Thyroid gland (tissue), 4 donors: ENCODE results near the gene APLF. TPM values are rescaled to one million over a fixed set of nuclear protein-coding genes. Genes with fewer than 3 reads are reported as not detected.
A peak's percentile ranks its signal among the peaks of the same experiment; 100 is the strongest.

Source experiments
- DNase-seq, 2 donors: peaks; one replicate each; pipeline ENCODE4 v3.0.0-alpha.2; 2019
- H3K27ac ChIP-seq, 3 donors: fragments of 200-600 bp; sonication (generic); 1 replicate in 2 of 3; 2 replicates in 1 of 3; pipeline ENCODE4 v1.5.1; 2016 to 2019; ENCODE audit warnings: mild to moderate bottlenecking in 1 of 3, moderate library complexity in 1 of 3
- H3K27me3 ChIP-seq: fragments of 200-600 bp; sonication (generic); one replicate; pipeline ENCODE4 v1.5.1; 2019
- H3K36me3 ChIP-seq, 2 donors: fragments of 200-600 bp; sonication (generic); one replicate each; pipeline ENCODE4 v1.5.1; 2016 to 2019
- H3K4me1 ChIP-seq, 2 donors: fragments of 200-600 bp; sonication (generic); one replicate each; pipeline ENCODE4 v1.5.1; 2017 to 2019
- H3K4me3 ChIP-seq, 3 donors: fragments of 200-600 bp; sonication (generic); replicated peaks in 1 of 3; 1 replicate in 2 of 3; 2 replicates in 1 of 3; pipeline ENCODE4 v1.5.1; 2016; ENCODE audit warnings: mild to moderate bottlenecking in 1 of 3
- H3K9me3 ChIP-seq: fragments of 200-600 bp; sonication (generic); one replicate; pipeline ENCODE4 v1.5.1; 2017
- CTCF ChIP-seq, 6 experiments: fragments of 200-600 bp in 3 of 6; fragments of 450-650 bp in 3 of 6; sonication (generic) in 3 of 6; IDR thresholded peaks; one replicate each; pipeline ENCODE4 v1.5.1; 2016 to 2019; ENCODE audit warnings: antibody characterized with exemption in 6 of 6, mild to moderate bottlenecking in 2 of 6, inconsistent platforms in 1 of 6, moderate library complexity in 1 of 6
- POLR2A ChIP-seq, 2 donors: fragments of 450-650 bp; IDR thresholded peaks; one replicate each; pipeline ENCODE4 v1.6.1; 2017; ENCODE audit warnings: antibody characterized with exemption in 2 of 2, mild to moderate bottlenecking in 2 of 2, moderate library complexity in 1 of 2
- WGBS, 2 donors: methylation state at CpG; one replicate each; pipeline ENCODE4 v1.1.5; 2017; 5-methylcytosine and 5-hydroxymethylcytosine counted together
- intact Hi-C: fragments of 100-400 bp; cut with DNase I; formaldehyde crosslinking; loops from one replicate; pipeline ENCODE4 v1.15.1; 2023
- total RNA-seq, 4 donors: library from RNA; depleted of rRNA; stranded (reverse); fragments of >200 nt; gene quantifications; one replicate each; pipeline ENCODE4 v1.2.3, GENCODE V29; 2016

The APLF gene
- total RNA-seq, 4 donors from 2014 or later: 8.7 to 12.9 (median 9.6) TPM

- H3K27ac ChIP-seq: no peak overlapping the region
- no peaks in the 10 kb centered on the region for H3K4me1 ChIP-seq
- TF ChIP-seq CTCF (IDR thresholded peaks at IDR 0.05): no peak
- TF ChIP-seq POLR2A (IDR thresholded peaks at IDR 0.05): no peak
- no peaks in the 10 kb centered on the region for H3K36me3 ChIP-seq
- no peak overlapping the region for H3K4me3 ChIP-seq
- no peaks in the 10 kb centered on the region for H3K27me3 ChIP-seq
- peak in 1 of 2 donors; percentile 7 for DNase-seq
- intact Hi-C loops: no loop called here
- 95 to 96% methylated on average over 20 to 23 of the region's 24 CpGs for WGBS, 2 donors
- H3K9me3 ChIP-seq: no peaks in the 10 kb centered on the region
These were observed 18.4 kb upstream of the APLF start for GRCh38 chr2:68448671-68449653.

- Histone ChIP-seq H3K4me3 (no peak overlapping the region), H3K27me3 (no peaks in the 10 kb centered on the region), H3K27ac (no peak overlapping the region), H3K36me3 (no peaks in the 10 kb centered on the region), H3K4me1 (no peaks in the 10 kb centered on the region), H3K9me3 (no peaks in the 10 kb centered on the region)
- WGBS, 2 donors: 73% methylated on average over 5 of the region's 5 CpGs
- intact Hi-C loops: no loop called here
- TF ChIP-seq POLR2A (IDR thresholded peaks at IDR 0.05) (no peak), CTCF (IDR thresholded peaks at IDR 0.05) (no peak)
- peak; percentile 8 to 32 for DNase-seq
These were observed 15.1 kb upstream of the APLF start for GRCh38 chr2:68452158-68452900.

GRCh38 chr2:68453761-68454360 lies 13.5 kb upstream of the APLF start:
- DNase-seq: no peak
- Histone ChIP-seq H3K4me3 (no peak overlapping the region), H3K27ac (no peak overlapping the region), H3K27me3 (no peaks in the 10 kb centered on the region), H3K9me3 (no peaks in the 10 kb centered on the region), H3K36me3 (no peaks in the 10 kb centered on the region), H3K4me1 (no peaks in the 10 kb centered on the region)
- WGBS, 2 donors: 74 to 87% methylated on average over 2 of the region's 2 CpGs
- no peak for TF ChIP-seq CTCF (IDR thresholded peaks at IDR 0.05)
- TF ChIP-seq POLR2A (IDR thresholded peaks at IDR 0.05): no peak
- intact Hi-C loops: no loop called here

- Histone ChIP-seq H3K27me3 (no peaks in the 10 kb centered on the region), H3K4me1 (no peaks in the 10 kb centered on the region), H3K4me3 (no peak overlapping the region), H3K9me3 (no peaks in the 10 kb centered on the region), H3K27ac (no peak overlapping the region), H3K36me3 (no peaks in the 10 kb centered on the region)
- TF ChIP-seq CTCF (IDR thresholded peaks at IDR 0.05) (no peak), POLR2A (IDR thresholded peaks at IDR 0.05) (no peak)
- intact Hi-C loops: no loop called here
- DNase-seq: no peak
- 91 to 94% methylated on average over 3 of the region's 3 CpGs for WGBS, 2 donors
These were observed 12.7 kb upstream of the APLF start for GRCh38 chr2:68454719-68455118.
